22Rv1 (cell line): ENCODE measurements around the gene MAP7.
"Not testable (repeated sequence)": the region's sequence is repeated elsewhere in the genome, so short reads cannot be mapped to it uniquely, and the experiment has no call there.

Experiments used
- H3K27ac ChIP-seq: fragments of 450-650 bp; 2 replicates; pipeline ENCODE4 v1.5.1; 2017
- ZFX ChIP-seq: fragments of 450-650 bp; IDR thresholded peaks from 2 replicates; pipeline ENCODE4 v1.6.1; 2017; ENCODE audit warnings: antibody characterized with exemption, borderline replicate concordance
- TF ChIP-seq, protein P1 (sequence below): fragments of 450-650 bp; IDR thresholded peaks from 2 replicates; pipeline ENCODE4 v1.5.1; 2017; ENCODE audit warnings: mild to moderate bottlenecking

The MAP7 gene

GRCh38 chr6:136491754-136492153, 58.5 kb downstream of the MAP7 start:
- no peak for TF ChIP-seq ZFX
- TF ChIP-seq, protein P1, sequence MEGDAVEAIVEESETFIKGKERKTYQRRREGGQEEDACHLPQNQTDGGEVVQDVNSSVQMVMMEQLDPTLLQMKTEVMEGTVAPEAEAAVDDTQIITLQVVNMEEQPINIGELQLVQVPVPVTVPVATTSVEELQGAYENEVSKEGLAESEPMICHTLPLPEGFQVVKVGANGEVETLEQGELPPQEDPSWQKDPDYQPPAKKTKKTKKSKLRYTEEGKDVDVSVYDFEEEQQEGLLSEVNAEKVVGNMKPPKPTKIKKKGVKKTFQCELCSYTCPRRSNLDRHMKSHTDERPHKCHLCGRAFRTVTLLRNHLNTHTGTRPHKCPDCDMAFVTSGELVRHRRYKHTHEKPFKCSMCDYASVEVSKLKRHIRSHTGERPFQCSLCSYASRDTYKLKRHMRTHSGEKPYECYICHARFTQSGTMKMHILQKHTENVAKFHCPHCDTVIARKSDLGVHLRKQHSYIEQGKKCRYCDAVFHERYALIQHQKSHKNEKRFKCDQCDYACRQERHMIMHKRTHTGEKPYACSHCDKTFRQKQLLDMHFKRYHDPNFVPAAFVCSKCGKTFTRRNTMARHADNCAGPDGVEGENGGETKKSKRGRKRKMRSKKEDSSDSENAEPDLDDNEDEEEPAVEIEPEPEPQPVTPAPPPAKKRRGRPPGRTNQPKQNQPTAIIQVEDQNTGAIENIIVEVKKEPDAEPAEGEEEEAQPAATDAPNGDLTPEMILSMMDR = no peak
- H3K27ac ChIP-seq = no peak overlapping the region

DNA sequence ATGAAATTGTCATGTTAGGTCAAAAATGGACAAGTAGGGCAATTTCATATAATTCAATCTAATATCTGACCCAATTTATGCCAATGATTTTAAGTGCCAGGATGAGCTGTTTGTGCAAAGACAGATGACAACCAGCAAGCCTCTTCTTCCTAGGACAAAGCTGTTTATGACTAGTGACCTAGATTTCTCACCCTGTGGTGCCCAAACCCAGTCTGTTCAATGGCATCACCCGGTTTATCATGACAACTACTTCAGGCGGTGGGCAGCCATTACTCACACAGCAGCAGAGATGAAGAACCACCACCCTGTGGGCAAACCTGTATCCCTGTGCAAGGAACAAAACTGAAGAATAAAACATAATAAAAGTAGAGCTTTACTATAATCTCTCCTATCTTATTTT, 59.0 kb downstream of the MAP7 start:
- H3K27ac ChIP-seq = no peak overlapping the region
- no peak for TF ChIP-seq ZFX
- TF ChIP-seq, protein P1 = no peak

DNA sequence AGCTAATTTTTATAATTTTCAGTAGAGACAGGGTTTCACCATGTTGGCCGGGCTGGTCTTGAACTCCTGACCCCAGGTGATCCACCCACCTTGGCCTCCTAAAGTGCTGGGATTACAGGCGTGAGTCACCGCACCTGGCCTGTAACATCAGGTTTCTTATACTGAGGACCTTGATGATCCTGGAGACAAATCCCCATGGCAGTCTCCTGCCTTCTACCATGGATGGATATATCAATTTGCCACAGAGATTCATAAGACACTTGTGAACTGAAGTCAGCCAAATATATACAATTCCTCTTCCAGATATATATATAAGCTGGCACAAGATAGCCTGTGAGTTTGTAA, 60.6 kb downstream of the MAP7 start:
- H3K27ac ChIP-seq = not testable (repeated sequence)

- TF ChIP-seq, protein P1 = no peak
- no peak for TF ChIP-seq ZFX
- H3K27ac ChIP-seq = no peak overlapping the region
Observed at GRCh38 chr6:136487759-136488425, 62.3 kb downstream of the MAP7 start.

DNA sequence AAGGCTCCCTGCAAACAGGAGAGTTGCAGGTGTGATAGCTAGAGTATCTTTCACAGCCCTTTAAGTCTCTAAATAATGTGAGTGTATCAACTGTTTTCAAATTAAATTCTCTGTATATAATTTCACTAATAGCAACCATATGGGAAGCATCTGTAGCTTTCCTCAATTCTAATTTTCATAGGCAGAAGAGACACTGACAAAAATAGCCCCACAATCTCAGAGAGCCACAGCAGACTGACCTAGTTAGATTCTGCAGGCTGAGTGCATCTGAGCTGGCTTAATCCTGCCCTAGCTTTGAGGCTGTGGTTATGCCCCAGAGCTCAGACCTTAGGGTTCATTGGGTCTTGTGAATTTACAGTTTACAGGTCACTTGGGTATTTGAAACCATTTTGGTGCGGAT, 63.9 kb downstream of the MAP7 start:
- no peak for TF ChIP-seq ZFX
- TF ChIP-seq, protein P1 = no peak
- H3K27ac ChIP-seq = no peak overlapping the region

GRCh38 chr6:136483906-136484305, 66.3 kb downstream of the MAP7 start:
- TF ChIP-seq, protein P1 = no peak
- no peak for TF ChIP-seq ZFX
- no peak overlapping the region for H3K27ac ChIP-seq

GRCh38 chr6:136483005-136483404, 67.2 kb downstream of the MAP7 start:
- not testable (repeated sequence) for H3K27ac ChIP-seq

DNA sequence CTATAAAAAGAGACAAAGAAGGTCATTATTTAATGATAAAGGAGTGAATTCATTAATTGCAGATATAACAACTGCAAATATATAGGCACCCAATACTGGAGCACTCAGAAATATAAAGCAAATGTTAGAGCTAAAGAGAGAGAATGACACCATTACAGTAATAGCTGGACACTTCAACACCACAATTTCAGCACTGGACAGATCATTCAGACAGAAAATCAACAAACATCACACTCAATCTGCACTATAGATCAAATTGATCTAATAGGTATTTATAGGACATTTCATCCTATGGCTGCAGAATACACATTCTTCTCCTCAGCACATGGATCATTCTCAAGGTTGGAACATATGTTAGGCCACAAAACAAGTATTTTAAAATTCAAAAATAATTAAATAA, 72.7 kb downstream of the MAP7 start:
- H3K27ac ChIP-seq = no peak overlapping the region
- no peak for TF ChIP-seq ZFX
- TF ChIP-seq, protein P1 = no peak
